GM19239 (cell line): Measurements from ENCODE around the gene PDGFD.

Experiments
- DNase-seq: peaks from one replicate; pipeline ENCODE4 v3.0.0; 2011; ENCODE audit warnings: low spot score; ENCODE audit not compliant: insufficient read length
- FAIRE-seq: peaks from 2 replicates; lab custom pipeline; 2011; peaks lifted over from hg19 to GRCh38; lab: Jason Lieb, UNC

The PDGFD gene

DNA sequence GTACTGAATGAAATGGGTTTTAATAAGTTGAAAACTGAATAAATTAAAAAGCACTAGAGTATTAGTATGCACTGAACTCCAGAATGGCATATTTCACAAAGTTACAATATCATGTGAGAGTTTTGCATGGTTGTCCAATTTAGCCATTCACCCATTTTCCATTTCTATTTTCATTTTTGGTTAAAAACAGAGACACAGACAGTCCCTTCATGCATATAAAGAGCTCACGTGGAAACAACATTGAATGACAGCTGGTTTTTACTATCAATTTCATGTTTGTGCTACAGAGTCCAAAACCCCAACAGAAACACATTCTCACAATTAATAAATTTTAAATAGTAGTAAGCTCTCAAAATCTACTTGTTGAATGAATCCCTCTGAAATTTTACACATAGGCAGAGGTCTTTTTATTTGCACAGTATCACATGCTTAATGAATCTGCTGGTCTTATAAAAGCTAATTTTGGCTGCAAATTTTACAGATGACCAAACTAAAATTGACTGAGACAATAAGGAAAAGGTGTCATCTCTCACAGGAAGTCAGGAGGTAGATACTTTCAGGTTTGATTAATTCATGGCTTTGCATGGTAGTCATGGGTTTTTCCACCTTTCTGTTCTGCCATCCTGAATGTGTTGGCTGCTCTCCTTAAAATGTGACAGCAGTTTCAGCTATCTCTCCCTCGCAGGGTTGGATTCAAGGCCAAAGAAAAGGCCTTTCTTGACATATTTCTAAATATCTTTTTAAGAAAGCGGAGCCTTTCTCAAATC, 148.1 kb downstream of the PDGFD start:
- FAIRE-seq (peak; percentile 75), DNase-seq (peak; percentile 10)

GRCh38 chr11:104011044-104011443, 152.9 kb downstream of the PDGFD start:
- no peak for DNase-seq

GRCh38 chr11:104009744-104010143, 154.2 kb downstream of the PDGFD start:
- no peak for DNase-seq
- no peak for FAIRE-seq

More at GRCh38 chr11:104011044-104011443, 152.9 kb downstream of the PDGFD start:
- no peak for FAIRE-seq

DNA sequence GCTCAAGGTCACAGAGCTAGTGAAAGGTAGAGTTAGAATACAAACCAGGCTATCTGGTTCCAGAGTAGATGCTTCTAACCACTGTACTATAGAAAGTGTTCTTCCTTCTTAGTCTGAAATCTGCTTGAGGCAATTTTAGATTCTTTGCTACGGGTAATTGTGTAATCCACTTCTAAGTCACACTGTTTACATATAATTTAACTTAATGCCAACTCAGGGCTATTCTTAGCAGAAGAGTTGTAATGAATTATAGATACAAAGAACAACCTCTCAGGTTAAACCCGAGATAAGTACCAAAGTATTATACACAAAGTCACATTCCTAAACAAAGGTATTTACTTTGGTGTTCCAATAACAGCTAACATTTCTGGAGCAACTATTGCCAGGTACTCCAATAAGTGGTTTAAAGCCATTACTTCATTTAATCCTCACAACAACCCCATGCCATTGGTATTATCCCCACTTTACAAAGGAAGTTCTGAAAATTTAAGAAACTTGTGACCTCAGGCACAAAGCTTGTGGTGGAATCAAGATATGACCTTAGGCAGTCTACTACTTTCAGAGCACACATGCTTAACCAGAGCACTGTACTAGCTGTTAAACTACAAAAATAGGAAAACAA, 158.6 kb downstream of the PDGFD start:
- no peak for FAIRE-seq
- no peak for DNase-seq

DNA sequence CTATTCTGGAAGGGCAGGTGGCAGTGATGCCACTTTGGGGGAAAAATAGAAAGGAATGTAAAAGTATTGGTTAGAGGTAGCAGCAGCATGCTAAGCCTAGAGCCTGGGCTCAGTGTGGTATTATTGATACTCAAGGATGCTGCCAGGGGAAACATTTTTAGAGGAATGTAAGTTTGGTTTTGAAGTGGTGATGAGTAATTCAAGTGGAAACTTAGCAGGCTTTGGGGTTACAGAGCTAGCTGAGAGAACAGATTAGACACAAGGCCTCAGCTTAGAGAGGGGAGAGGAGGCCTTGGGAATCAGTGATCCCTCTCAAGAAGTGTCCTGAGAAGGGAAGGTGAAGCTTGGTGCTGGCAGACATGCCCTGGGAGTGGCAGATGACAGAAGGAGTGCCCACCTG, 160.5 kb downstream of the PDGFD start:
- no peak for FAIRE-seq

GRCh38 chr11:104001561-104002056, 162.3 kb downstream of the PDGFD start:
- no peak for DNase-seq

More for the DNA sequence above, 160.5 kb downstream of the PDGFD start:
- DNase-seq, result no peak

DNA sequence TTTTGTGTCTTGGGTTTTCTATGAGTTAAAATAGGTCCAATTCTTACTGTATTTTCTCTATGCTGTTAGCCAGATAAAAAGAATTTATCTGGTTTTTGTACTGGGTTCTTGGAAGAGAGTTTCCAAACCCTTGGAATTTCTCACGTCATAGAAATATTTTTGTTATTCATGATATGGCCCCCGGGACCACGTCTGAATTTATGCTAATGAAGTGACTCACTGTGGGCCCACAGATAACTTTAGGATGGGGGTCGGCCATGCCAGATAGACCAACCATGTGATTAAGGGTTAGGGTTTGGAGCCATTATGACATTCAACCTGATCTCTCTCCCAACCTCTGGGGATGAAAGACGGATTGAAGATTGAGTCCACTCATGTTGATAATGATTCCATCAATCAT, 163.1 kb downstream of the PDGFD start:
- FAIRE-seq (no peak), DNase-seq (no peak)

More at GRCh38 chr11:104001561-104002056, 162.3 kb downstream of the PDGFD start:
- no peak for FAIRE-seq

- DNase-seq (no peak), FAIRE-seq (no peak)
Measured at GRCh38 chr11:103998826-103999508, 165.0 kb downstream of the PDGFD start.

DNA sequence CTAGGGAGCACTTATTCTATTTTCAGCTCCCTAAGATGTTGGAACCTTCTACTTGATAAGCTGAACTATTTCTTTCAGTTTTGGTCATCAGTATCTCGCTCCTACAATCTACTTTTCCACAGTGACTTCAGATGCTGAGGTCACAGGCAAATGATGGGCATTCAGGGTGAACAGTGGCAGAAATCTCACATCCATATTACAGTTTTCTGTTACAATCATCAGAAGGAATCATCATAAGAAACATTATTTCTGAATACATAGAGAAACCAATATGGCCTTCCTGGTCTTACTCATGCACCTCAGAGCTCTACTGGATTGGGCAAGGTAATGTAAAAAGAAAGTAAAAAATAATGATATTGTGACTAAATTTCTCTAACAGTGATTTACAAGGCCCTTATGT, 166.9 kb downstream of the PDGFD start:
- peak; percentile 55 for FAIRE-seq
- DNase-seq, result no peak

DNA sequence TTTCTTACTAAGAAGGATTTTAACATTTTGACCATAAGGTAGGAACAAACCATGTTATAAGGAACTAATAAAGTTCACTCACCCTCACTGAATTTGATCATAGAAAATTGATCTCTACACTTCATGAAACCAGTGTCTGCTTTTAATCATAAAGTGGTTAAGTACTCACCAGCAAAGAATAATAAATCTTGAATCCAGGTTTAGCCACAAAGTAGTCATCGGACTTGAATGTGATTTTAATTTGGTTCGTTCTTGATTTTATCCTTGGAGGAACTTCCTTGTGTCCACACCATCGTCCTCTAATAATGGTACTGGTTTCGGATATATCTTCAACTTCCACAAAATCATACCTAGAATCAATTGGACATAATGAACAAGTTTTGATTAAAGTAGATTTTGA, 168.1 kb downstream of the PDGFD start:
- FAIRE-seq, result no peak
- DNase-seq, result no peak

DNA sequence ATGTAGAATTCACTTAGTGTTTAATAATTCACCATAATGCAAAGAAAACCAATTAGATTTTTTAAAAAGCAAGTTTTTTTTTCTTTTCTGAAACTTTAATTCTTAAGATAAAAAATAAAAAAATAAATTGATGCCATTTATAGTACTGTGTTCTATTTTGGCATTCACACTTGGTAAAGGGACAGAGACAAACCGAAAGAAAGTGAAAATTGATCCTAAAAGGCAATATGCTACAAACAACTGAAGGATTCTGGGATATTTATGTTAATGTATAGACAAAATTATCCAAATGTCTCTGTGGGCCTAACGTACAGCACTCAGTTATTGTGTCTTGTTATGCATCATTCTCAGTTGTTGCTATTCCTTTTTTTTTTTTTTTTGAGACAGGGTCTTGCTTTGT, 169.4 kb downstream of the PDGFD start:
- DNase-seq, result no peak
- FAIRE-seq, result no peak

GRCh38 chr11:103994094-103994493, 169.9 kb downstream of the PDGFD start:
- FAIRE-seq (peak; percentile 56), DNase-seq (no peak)

DNA sequence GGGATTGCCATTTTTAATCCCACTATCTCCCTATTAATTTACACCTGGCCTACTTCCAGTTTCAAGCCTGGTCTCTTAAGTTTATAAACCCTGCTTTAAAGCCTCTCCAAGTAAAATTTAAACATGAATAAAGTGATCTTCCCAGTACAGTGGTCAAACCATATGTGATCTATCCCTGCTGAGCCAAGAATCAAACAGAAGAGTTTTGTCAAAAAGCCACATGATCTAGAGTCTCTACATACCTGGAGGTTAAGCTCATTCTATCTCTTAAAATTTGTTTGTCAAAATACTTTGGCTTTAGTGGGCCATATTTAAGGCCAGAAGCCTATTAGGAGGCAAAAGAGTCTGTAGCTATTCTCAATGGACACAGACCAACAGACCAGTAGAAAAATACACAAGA, 170.4 kb downstream of the PDGFD start:
- FAIRE-seq (no peak), DNase-seq (no peak)

DNA sequence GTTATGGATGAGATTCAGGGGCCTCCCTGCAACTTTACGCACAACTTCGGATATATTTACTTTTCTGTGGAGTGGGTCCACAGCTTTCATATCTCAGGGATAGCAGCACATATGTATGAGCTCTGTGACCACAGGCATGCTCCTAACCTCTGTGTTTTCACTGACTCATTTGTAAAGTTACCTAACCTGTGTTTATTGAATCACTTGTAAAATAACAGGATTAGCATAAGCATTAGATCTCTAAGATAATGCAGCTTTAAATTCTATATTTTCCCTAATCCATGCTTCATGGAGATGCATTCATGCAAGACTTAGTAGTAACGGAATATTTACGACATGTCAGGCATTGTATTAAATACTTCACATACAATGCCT, 175.4 kb downstream of the PDGFD start:
- DNase-seq (no peak), FAIRE-seq (no peak)

GRCh38 chr11:103987629-103988594, 176.0 kb downstream of the PDGFD start:
- DNase-seq, result no peak

DNA sequence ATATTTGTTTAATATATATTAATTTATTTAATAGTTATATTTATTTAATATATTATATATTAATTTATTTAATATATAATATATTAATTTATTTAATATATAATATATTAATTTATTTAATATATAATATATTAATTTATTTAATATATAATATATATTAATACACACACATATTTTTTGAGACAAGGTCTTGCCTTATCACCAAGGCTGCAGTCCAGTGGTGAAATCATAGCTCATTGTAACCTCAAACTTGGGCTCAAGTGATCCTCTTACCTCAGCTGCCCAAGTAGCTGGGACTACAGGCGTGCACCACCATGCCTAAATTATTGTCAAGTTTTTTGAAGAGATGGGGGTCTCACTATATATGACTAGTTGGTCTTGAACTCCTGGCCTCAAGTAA, 178.9 kb downstream of the PDGFD start:
- no peak for DNase-seq
- FAIRE-seq, result no peak

More at GRCh38 chr11:103987629-103988594, 176.0 kb downstream of the PDGFD start:
- peak; percentile 37 for FAIRE-seq

GRCh38 chr11:103980108-103980507, 183.8 kb downstream of the PDGFD start:
- DNase-seq, result no peak
- no peak for FAIRE-seq

- DNase-seq (no peak), FAIRE-seq (no peak)
Measured at GRCh38 chr11:103978616-103979595, 185.0 kb downstream of the PDGFD start.

- DNase-seq, result no peak
Measured at GRCh38 chr11:103972013-103972412, 191.9 kb downstream of the PDGFD start.

More at GRCh38 chr11:103972013-103972412, 191.9 kb downstream of the PDGFD start:
- FAIRE-seq, result no peak
